Activated B cell treated with CpG ODN at 0.5 μM for 24 hours (primary cell): Measurements from ENCODE around the gene KCNH2. TPM values are rescaled to one million over a fixed set of nuclear protein-coding genes. Genes with fewer than 3 reads are reported as not detected.

ENCODE experiments used
- ATAC-seq: fragments of 200-7000 bp; cut with Tn5 transposase; one replicate; pipeline ENCODE4 v1.10.0; 2021; ENCODE audit warnings: low read depth, mild to moderate bottlenecking, moderate library complexity
- CTCF ChIA-PET: fragments of 350-600 bp; sonication (Branson Sonifier 250); formaldehyde crosslinking; loops from one replicate; lab custom pipeline; 2021; ENCODE audit warnings: antibody characterized with exemption; lab: Charles Lee
- POLR2A ChIA-PET: fragments of 350-600 bp; sonication (Branson Sonifier 250); formaldehyde crosslinking; loops from one replicate; lab custom pipeline; 2021; ENCODE audit warnings: antibody characterized with exemption; lab: Charles Lee
- DNase-seq: peaks from one replicate; pipeline ENCODE4 v3.0.0; 2022
- H3K27ac Mint-ChIP-seq: one replicate; pipeline ENCODE4 v1.8.0; 2020; ENCODE audit warnings: mixed read lengths
- H3K27me3 Mint-ChIP-seq: one replicate; pipeline ENCODE4 v1.8.0; 2021; ENCODE audit warnings: mixed read lengths
- H3K36me3 Mint-ChIP-seq: one replicate; pipeline ENCODE4 v1.8.0; 2021; ENCODE audit warnings: low read depth, mixed read lengths
- H3K4me1 Mint-ChIP-seq: one replicate; pipeline ENCODE4 v1.8.0; 2021; ENCODE audit warnings: mixed read lengths
- H3K4me3 Mint-ChIP-seq: one replicate; pipeline ENCODE4 v1.8.0; 2020; ENCODE audit warnings: mild to moderate bottlenecking, mixed read lengths
- H3K9me3 Mint-ChIP-seq: one replicate; pipeline ENCODE4 v1.8.0; 2020; ENCODE audit warnings: mixed read lengths
- CTCF ChIP-seq: fragments of 200-600 bp; IDR thresholded peaks from one replicate; pipeline ENCODE4 v1.8.0; 2022; ENCODE audit warnings: antibody characterized with exemption, mild to moderate bottlenecking
- intact Hi-C: fragments of 100-400 bp; cut with micrococcal nuclease; formaldehyde crosslinking; loops from one replicate; pipeline ENCODE4 v1.15.1; 2024
- total RNA-seq: library from RNA; stranded (reverse); gene quantifications from 2 replicates; pipeline ENCODE4 v1.2.3, GENCODE V29; 2022

The KCNH2 gene
- total RNA-seq, 1 donor from 2014 or later: 0.29 TPM

DNA sequence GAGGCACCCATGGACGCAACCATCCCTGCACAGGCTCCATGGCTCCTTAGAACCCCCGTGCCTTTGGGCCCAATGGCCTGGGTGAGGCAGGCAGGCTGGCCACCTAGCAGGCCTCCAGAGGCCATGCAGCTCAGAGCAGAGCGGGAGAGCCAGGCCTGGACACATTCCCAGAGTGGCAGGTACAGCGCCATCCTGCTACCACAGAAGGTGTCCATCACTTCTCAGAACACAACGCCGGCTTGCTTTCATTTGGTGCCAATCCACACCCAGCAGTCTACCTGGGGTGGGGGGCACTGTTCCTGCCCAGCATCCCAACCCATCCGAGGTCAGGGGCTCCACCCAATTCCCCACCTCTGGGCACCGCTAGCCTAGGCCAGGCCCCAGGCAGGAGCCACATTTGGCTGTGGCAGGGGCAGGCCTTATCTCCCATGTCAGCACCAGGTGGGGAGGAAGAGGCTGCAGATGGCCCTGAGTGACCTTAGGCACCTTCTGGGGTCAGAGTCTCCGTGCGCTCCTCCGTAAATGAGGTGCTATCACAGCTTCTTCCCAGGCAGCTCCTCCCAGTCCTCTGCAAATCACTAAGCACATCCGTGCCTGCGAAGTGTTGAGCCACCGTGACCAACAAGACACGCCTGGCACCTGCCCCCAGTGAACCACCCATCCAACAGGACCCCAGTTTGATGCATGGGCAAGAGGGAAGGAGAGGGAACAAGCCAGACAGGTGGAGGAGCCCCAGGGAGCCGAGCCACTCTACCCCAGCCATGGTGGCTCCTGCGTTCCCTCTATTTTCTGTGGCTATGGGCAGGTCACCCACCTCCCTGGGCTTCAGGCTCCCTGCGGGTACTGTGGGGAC, 14.2 kb downstream of the KCNH2 start:
- Mint-ChIP-seq H3K9me3 (no peaks in the 10 kb centered on the region), H3K36me3 (no peaks in the 10 kb centered on the region), H3K4me3 (no peak overlapping the region), H3K27me3 (peaks cover 40% of the 10 kb centered on the region), H3K27ac (no peak overlapping the region), H3K4me1 (no peaks in the 10 kb centered on the region)
- POLR2A ChIA-PET: no interaction called here
- intact Hi-C loops: loop anchor here (1.0 to 2.0 kb wide), 4 partner anchors 22 to 147 kb away; no protein-coding TSS in a partner anchor
- DNase-seq (no peak), ATAC-seq (no peak)
- CTCF ChIA-PET: interaction anchor here (0.6 to 3.0 kb wide), 7 partner anchors 16 to 328 kb away, joined by 3 to 22 read pairs (median 9); no protein-coding TSS in a partner anchor
- no peak for TF ChIP-seq CTCF

- H3K27ac Mint-ChIP-seq: no peak overlapping the region
- H3K4me3 Mint-ChIP-seq: no peak overlapping the region
- POLR2A ChIA-PET: no interaction called here
- no peaks in the 10 kb centered on the region for H3K9me3 Mint-ChIP-seq
- intact Hi-C loops: loop anchor here (1.0 to 2.0 kb wide), 4 partner anchors 24 to 149 kb away; no protein-coding TSS in a partner anchor
- peaks cover 45% of the 10 kb centered on the region for H3K27me3 Mint-ChIP-seq
- ATAC-seq (peak; percentile 94), DNase-seq (peak; percentile 36)
- H3K36me3 Mint-ChIP-seq: no peaks in the 10 kb centered on the region
- no peak for TF ChIP-seq CTCF
- no peaks in the 10 kb centered on the region for H3K4me1 Mint-ChIP-seq
- CTCF ChIA-PET: interaction anchor here (0.6 to 3.0 kb wide), 11 partner anchors 17 to 329 kb away, joined by 3 to 22 read pairs (median 5); no protein-coding TSS in a partner anchor
Observed at GRCh38 chr7:150962553-150963399, 15.3 kb downstream of the KCNH2 start.

GRCh38 chr7:150962290-150962552, 15.9 kb downstream of the KCNH2 start:
- H3K36me3 Mint-ChIP-seq: no peaks in the 10 kb centered on the region
- no peak for TF ChIP-seq CTCF
- no peak overlapping the region for H3K4me3 Mint-ChIP-seq
- POLR2A ChIA-PET: no interaction called here
- no peak overlapping the region for H3K27ac Mint-ChIP-seq
- DNase-seq (no peak), ATAC-seq (no peak)
- intact Hi-C loops: loop anchor here (2.0 kb wide), 1 partner anchor 47 kb away; no protein-coding TSS in a partner anchor
- H3K4me1 Mint-ChIP-seq: no peaks in the 10 kb centered on the region
- H3K9me3 Mint-ChIP-seq: no peaks in the 10 kb centered on the region
- H3K27me3 Mint-ChIP-seq: peaks cover 48% of the 10 kb centered on the region
- CTCF ChIA-PET: interaction anchor here (0.8 to 3.0 kb wide), 7 partner anchors 23 to 150 kb away, joined by 3 to 22 read pairs (median 10); no protein-coding TSS in a partner anchor

- Mint-ChIP-seq H3K36me3 (no peaks in the 10 kb centered on the region), H3K4me3 (no peak overlapping the region), H3K9me3 (no peaks in the 10 kb centered on the region), H3K27me3 (peaks cover 52% of the 10 kb centered on the region), H3K4me1 (no peaks in the 10 kb centered on the region), H3K27ac (no peak overlapping the region)
- ATAC-seq: no peak
- TF ChIP-seq CTCF: no peak
- intact Hi-C loops: loop anchor here (2.0 kb wide), 1 partner anchor 47 kb away; no protein-coding TSS in a partner anchor
- no peak for DNase-seq
- ChIA-PET POLR2A (interaction anchor here (0.7 kb wide), 1 partner anchor 165 kb away, joined by 4 read pairs; no protein-coding TSS in a partner anchor), CTCF (interaction anchor here (1.7 to 3.0 kb wide), 3 partner anchors 23 to 149 kb away, joined by 11 to 22 read pairs (median 12); no protein-coding TSS in a partner anchor)
Observed at GRCh38 chr7:150961510-150962289, 16.4 kb downstream of the KCNH2 start.
